HG02981 (cell line): ENCODE measurements around the gene DENND4B.

Experiments
- ATAC-seq: cut with Tn5 transposase; IDR thresholded peaks from one replicate; pipeline ENCODE4 v1.9.1; 2021; ENCODE audit warnings: mild to moderate bottlenecking, moderate library complexity; ENCODE audit not compliant: unreplicated experiment

The DENND4B gene

DNA sequence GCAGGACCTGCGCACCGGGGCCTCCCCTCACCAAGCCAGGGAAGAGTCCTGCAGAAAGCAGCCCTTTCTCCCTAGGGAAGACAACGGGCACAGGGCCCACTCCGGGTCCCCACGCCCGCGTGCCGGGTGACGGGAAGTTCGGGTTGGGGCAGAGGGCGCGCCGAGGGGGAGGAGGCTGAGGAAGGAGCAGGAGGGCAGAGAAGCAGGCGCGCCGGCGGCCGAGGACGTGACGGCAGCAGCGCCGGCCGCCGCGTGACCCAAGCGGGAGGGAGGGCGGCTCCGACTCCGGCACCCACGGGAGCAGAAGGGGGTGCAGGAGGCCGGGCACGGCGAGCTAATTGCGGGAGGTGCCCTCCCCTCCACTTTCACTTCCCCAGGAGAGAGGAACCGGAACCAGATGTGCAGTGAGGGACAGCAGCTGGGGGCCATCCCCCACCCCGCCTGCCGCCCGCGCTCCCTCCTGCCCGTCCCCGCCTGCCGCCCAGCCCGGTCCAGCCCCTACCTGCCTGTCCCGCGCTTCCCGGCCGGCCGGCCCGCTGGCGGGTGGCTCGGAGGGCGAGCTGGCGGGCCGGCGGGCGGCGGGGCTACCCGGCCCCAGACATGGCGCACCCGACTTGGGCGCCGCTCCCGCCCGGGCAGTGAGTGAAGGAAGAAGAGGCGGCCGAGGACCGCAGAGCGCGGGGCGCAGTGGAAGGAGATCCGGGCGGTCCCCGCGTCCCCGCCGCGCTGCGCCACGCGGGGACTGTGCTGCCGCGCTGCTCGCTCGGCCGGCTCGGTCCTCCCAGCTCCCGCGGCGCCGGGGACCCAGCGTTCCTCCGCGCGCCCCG lies 510 bp downstream of the DENND4B start:
- peak; percentile 59 for ATAC-seq

DNA sequence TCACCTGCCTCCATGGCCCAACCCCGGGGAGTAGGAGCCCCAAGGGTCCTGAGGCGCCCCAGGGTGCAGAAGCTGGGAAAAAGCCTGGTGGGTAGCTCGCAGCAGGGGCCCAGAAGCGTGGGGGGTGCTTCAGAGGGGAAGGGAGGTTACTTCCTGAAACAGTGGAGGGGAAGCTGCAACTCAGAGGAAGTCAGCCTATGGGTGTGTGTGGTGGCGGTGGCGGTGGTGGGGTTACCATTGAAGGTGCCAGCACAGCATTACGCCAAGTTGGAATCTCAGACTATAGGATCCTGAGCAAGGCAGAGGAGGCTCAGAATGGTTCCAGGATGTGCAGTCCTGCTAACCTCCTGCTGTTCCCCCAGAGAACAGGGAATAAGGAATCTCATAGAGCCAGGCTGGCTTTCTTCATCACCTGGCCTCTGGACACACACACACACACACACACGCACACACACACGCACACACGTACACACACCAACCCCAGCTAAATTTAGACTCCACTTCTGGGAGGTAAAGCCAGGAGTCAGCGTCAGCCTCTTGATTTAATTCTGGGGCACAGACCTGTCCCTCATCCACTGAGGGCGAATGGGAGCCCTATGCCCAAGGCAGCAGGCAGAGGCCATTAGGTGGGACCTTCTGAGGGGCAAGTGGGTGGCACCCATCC lies 1.3 kb downstream of the DENND4B start:
- no peak for ATAC-seq

DNA sequence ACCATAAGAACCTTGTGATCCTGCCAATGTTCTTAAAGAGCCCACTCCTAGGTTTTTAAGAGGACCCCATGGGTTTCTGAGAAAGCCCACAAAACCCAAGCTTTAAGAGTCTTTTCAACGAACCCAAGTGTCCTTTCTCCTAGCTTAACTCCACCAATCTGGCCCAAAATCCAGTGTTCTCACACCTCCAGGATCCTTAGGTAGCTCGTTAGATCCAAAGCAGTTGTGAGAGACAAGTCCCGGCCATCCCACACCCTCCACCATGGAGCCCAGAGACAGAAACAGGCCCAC lies 1.7 kb downstream of the DENND4B start:
- no peak for ATAC-seq

- no peak for ATAC-seq
Measured at GRCh38 chr1:153944005-153944826, 2.3 kb downstream of the DENND4B start.

- no peak for ATAC-seq
Measured at GRCh38 chr1:153942766-153943549, 3.6 kb downstream of the DENND4B start.

DNA sequence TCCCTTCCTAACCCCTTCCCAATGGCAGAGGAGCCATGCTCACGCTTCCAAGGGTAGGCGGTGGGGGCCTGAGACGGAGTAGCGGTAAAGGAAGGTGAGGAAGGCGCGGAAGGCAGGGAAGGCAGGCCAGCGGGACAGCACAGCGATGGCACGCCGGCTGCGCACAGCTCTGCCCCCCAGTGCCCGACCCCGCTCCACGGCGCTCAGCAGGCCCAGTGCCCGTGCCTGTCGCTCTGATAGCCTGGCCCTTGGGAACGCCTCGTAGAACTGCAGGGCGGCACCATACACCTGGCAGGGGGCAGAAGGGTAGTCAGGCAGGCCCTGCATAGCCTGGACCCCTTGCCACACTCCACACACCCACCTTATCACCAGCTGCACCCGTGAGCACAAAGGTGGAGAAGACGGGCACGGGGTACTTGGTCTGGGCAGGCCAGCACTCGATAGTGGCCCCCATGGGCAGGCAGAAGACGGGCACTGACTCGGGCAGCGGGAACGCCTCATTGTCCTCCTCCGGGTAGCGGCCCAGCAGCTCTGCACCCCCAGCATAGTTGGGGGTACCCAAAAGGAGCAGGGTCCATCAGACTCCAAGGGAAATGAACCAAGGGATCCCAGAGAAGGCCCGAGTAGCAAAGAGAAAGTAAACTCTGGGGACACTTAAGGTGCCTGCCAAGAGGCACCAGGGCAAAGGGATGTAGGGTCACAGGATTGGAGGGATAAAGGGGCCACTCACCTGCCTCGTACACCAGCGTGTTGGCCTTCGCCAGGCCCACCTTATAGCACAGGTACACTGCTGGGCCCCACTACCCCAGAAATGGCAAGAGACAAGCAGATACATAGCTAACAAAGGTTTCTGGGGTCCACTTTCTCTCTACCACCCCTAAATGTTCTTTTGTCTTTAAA lies 4.4 kb downstream of the DENND4B start:
- ATAC-seq, result no peak

- ATAC-seq, result no peak
Measured at GRCh38 chr1:153940756-153941155, 5.8 kb downstream of the DENND4B start.

- ATAC-seq, result no peak
Measured at GRCh38 chr1:153939476-153939875, 7.0 kb downstream of the DENND4B start.

- ATAC-seq, result no peak
Measured at GRCh38 chr1:153938996-153939395, 7.5 kb downstream of the DENND4B start.

- ATAC-seq, result no peak
Measured at GRCh38 chr1:153937331-153937730, 9.2 kb downstream of the DENND4B start.

DNA sequence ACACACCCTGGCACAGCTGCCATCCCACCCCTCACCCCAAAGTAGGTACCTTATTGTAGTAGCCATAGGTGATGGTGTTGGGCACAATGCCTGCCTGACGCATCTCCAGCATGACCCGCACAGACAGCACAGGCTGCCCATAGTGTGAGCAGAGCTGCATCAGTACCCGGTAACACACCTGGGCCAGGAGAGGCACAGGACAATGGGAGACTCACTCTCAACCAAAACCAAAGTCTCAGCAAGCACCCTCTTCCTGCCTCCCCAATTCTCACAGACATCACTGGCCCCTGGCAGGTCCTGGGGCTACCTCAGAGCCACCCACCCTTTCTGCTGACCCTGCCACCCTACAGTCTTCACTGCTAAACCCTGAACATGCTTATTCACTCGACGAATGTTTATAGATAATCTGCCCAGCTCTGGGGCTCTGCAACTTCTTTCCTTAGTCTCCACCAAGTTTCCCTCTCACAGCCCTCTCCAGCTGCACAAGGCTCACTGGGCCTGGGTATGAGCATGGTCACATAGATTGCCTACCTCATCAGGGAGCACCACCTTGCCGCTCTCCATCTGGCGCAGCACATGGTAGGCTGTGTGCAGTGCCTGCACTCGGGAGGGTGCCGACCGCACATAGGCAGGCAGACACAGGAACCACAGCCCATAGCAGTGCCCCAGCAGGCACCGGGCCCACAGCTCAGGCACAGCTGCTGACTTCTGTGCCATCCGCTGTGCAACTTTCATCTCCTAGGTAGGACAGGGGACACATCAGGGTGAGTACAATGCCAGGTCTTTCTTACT lies 10.3 kb downstream of the DENND4B start:
- ATAC-seq, result no peak

DNA sequence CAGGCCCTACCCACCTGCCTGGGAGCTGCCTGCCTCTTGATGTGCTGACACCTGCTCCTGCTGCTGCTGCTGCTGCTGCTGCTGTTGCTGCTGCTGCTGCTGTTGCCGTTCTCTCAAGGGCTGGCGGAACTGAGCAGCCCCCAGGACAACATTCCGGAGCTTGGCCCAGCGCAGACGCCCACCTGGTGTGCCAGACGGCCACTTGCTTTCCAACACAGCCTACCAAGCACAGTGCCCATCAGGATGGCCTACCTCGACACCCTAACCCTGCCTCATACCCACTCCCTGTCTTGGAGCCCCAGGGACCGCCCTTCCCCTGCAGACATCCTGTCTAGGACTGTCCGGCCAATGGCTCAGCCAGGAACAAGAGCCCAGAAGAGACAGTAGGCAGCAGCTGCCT lies 11.8 kb downstream of the DENND4B start:
- no peak for ATAC-seq

DNA sequence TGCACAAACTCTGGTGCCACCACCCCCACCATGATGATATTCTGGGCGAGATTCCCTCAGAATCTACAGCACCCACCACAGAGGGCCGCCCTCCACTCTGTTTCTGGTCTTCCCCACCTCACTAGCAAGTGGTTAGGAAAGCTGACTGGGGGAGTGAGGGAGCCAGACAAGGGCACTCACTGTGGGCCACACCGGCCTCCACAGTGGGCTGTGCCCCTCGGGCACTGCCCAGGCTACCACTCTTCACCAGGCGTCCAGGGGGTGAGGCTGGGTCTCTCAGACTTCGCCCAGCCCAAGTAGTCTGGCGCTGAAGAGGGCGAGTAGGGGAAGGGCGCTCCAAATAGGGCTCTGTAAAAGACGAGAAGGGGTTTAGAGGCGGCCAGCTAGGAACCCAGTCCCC lies 12.6 kb downstream of the DENND4B start:
- no peak for ATAC-seq

GRCh38 chr1:153933430-153933829 lies 13.1 kb downstream of the DENND4B start:
- no peak for ATAC-seq

- no peak for ATAC-seq
Measured at GRCh38 chr1:153932156-153933131, 14.1 kb downstream of the DENND4B start.

GRCh38 chr1:153929981-153930948 lies 16.3 kb downstream of the DENND4B start:
- no peak for ATAC-seq

- ATAC-seq, result no peak
Measured at GRCh38 chr1:153929426-153929825, 17.1 kb downstream of the DENND4B start.
